ENCODE data around the gene AASDHPPT.

AASDHPPT gene

GRCh38 chr11:106105986-106106385 lies 28.5 kb downstream of the AASDHPPT start:
- no peak for DNase-seq
- H2BK12ac ChIP-seq (ENCODE audit: low read length in 2 of 2): no peak overlapping the region
- no peak overlapping the region for H3K23ac ChIP-seq (ENCODE audit: low read length in 2 of 2)
- H3K14ac ChIP-seq (ENCODE audit: low read length in 2 of 2): no peak overlapping the region
- no peak overlapping the region for H3K18ac ChIP-seq (ENCODE audit: low read depth in 1 of 2, low read length in 2 of 2)
- no peak overlapping the region for H2BK15ac ChIP-seq (ENCODE audit: low read depth, poor library complexity, severe bottlenecking)
- no peaks in the 10 kb centered on the region for H3K4me1 ChIP-seq (ENCODE audit: control insufficient read depth, insufficient read depth, low read depth, low read length)
- H2BK120ac ChIP-seq (ENCODE audit: low read depth, low read length): no peak overlapping the region
- no peak overlapping the region for H3K27ac ChIP-seq (ENCODE audit: low read length, poor library complexity, severe bottlenecking)
- no peaks in the 10 kb centered on the region for H3K36me3 ChIP-seq (ENCODE audit: control insufficient read depth in 1 of 2, insufficient read depth in 2 of 2, low read depth in 1 of 2, low read length in 2 of 2)
- H3K4me3 ChIP-seq (ENCODE audit: insufficient read depth in 1 of 2, low read depth in 1 of 2, low read length in 2 of 2): no peak overlapping the region
- H2AFZ ChIP-seq (ENCODE audit: low read depth, low read length): no peak overlapping the region
- no peak overlapping the region for H2AK5ac ChIP-seq (ENCODE audit: low read length, severe bottlenecking)
- no peak overlapping the region for H4K91ac ChIP-seq (ENCODE audit: low read length)
- H3K9me3 ChIP-seq (ENCODE audit: control insufficient read depth, low read length): no peaks in the 10 kb centered on the region
- H3K4ac ChIP-seq (ENCODE audit: low read depth in 1 of 2, low read length in 2 of 2): no peak overlapping the region
- no peaks in the 10 kb centered on the region for H3K79me1 ChIP-seq (replicated peaks; ENCODE audit: low read length, poor library complexity, severe bottlenecking)
- no peak overlapping the region for H3K9ac ChIP-seq (ENCODE audit: low read length)
- WGBS: 92% methylated on average over 6 of the region's 6 CpGs
- no peaks in the 10 kb centered on the region for H3K27me3 ChIP-seq (ENCODE audit: control insufficient read depth in 1 of 2, insufficient read depth in 1 of 2, low read length in 2 of 2)
- no peak overlapping the region for H3K4me2 ChIP-seq (ENCODE audit: low read length, poor library complexity, severe bottlenecking)
- no peak overlapping the region for H2BK5ac ChIP-seq (ENCODE audit: low read depth, low read length, poor library complexity, severe bottlenecking)
- no peak overlapping the region for H4K8ac ChIP-seq (ENCODE audit: low read length)

GRCh38 chr11:106121570-106122320 lies 44.3 kb downstream of the AASDHPPT start:
- H2BK12ac ChIP-seq (ENCODE audit: low read length in 2 of 2): no peak overlapping the region
- no peak overlapping the region for H3K27ac ChIP-seq (ENCODE audit: low read length, poor library complexity, severe bottlenecking)
- H2BK15ac ChIP-seq (ENCODE audit: low read depth, poor library complexity, severe bottlenecking): no peak overlapping the region
- H3K4me3 ChIP-seq (ENCODE audit: insufficient read depth in 1 of 2, low read depth in 1 of 2, low read length in 2 of 2): no peak overlapping the region
- peak overlapping the region; percentile 8 for H2BK5ac ChIP-seq (ENCODE audit: low read depth, low read length, poor library complexity, severe bottlenecking)
- H3K9me3 ChIP-seq (ENCODE audit: control insufficient read depth, low read length): no peaks in the 10 kb centered on the region
- H3K18ac ChIP-seq (ENCODE audit: low read depth in 1 of 2, low read length in 2 of 2): no peak overlapping the region
- H2AK5ac ChIP-seq (ENCODE audit: low read length, severe bottlenecking): no peak overlapping the region
- no peak overlapping the region for H3K4me2 ChIP-seq (ENCODE audit: low read length, poor library complexity, severe bottlenecking)
- 48% methylated on average over 4 of the region's 6 CpGs for WGBS
- no peak overlapping the region for H3K14ac ChIP-seq (ENCODE audit: low read length in 2 of 2)
- H3K4me1 ChIP-seq (ENCODE audit: control insufficient read depth, insufficient read depth, low read depth, low read length): no peaks in the 10 kb centered on the region
- no peak overlapping the region for H3K9ac ChIP-seq (ENCODE audit: low read length)
- H3K79me1 ChIP-seq (replicated peaks; ENCODE audit: low read length, poor library complexity, severe bottlenecking): no peaks in the 10 kb centered on the region
- no peak for DNase-seq
- H4K8ac ChIP-seq (ENCODE audit: low read length): no peak overlapping the region
- H2BK120ac ChIP-seq (ENCODE audit: low read depth, low read length): no peak overlapping the region
- no peak overlapping the region for H4K91ac ChIP-seq (ENCODE audit: low read length)
- no peak overlapping the region for H3K4ac ChIP-seq (ENCODE audit: low read depth in 1 of 2, low read length in 2 of 2)
- H3K23ac ChIP-seq (ENCODE audit: low read length in 2 of 2): no peak overlapping the region
- no peaks in the 10 kb centered on the region for H3K36me3 ChIP-seq (ENCODE audit: control insufficient read depth in 1 of 2, insufficient read depth in 2 of 2, low read depth in 1 of 2, low read length in 2 of 2)
- no peaks in the 10 kb centered on the region for H3K27me3 ChIP-seq (ENCODE audit: control insufficient read depth in 1 of 2, insufficient read depth in 1 of 2, low read length in 2 of 2)
- no peak overlapping the region for H2AFZ ChIP-seq (ENCODE audit: low read depth, low read length)

- Histone ChIP-seq H2AFZ (ENCODE audit: low read depth, low read length) (no peak overlapping the region), H3K14ac (ENCODE audit: low read length in 2 of 2) (no peak overlapping the region), H3K9me3 (ENCODE audit: control insufficient read depth, low read length) (no peaks in the 10 kb centered on the region), H3K18ac (ENCODE audit: low read depth in 1 of 2, low read length in 2 of 2) (no peak overlapping the region), H2BK12ac (ENCODE audit: low read length in 2 of 2) (no peak overlapping the region), H3K27me3 (ENCODE audit: control insufficient read depth in 1 of 2, insufficient read depth in 1 of 2, low read length in 2 of 2) (peaks cover 3 to 8% of the 10 kb centered on the region in 2 experiments), H3K27ac (ENCODE audit: low read length, poor library complexity, severe bottlenecking) (no peak overlapping the region), H4K91ac (ENCODE audit: low read length) (no peak overlapping the region), H3K4me2 (ENCODE audit: low read length, poor library complexity, severe bottlenecking) (no peak overlapping the region), H4K8ac (ENCODE audit: low read length) (no peak overlapping the region), H3K23ac (ENCODE audit: low read length in 2 of 2) (no peak overlapping the region), H3K4me1 (ENCODE audit: control insufficient read depth, insufficient read depth, low read depth, low read length) (peaks cover 2% of the 10 kb centered on the region), H3K36me3 (ENCODE audit: control insufficient read depth in 1 of 2, insufficient read depth in 2 of 2, low read depth in 1 of 2, low read length in 2 of 2) (no peaks in the 10 kb centered on the region), H3K9ac (ENCODE audit: low read length) (no peak overlapping the region), H2BK120ac (ENCODE audit: low read depth, low read length) (no peak overlapping the region), H3K79me1 (replicated peaks; ENCODE audit: low read length, poor library complexity, severe bottlenecking) (no peaks in the 10 kb centered on the region), H2BK5ac (ENCODE audit: low read depth, low read length, poor library complexity, severe bottlenecking) (no peak overlapping the region), H2BK15ac (ENCODE audit: low read depth, poor library complexity, severe bottlenecking) (no peak overlapping the region), H3K4me3 (ENCODE audit: insufficient read depth in 1 of 2, low read depth in 1 of 2, low read length in 2 of 2) (no peak overlapping the region), H2AK5ac (ENCODE audit: low read length, severe bottlenecking) (no peak overlapping the region), H3K4ac (ENCODE audit: low read depth in 1 of 2, low read length in 2 of 2) (no peak overlapping the region)
- no peak for DNase-seq
- no CpG with 5 or more reads among the region's 3 CpGs for whole genome bisulfite sequencing
Observed at GRCh38 chr11:106127604-106128003, 50.1 kb downstream of the AASDHPPT start.

DNA sequence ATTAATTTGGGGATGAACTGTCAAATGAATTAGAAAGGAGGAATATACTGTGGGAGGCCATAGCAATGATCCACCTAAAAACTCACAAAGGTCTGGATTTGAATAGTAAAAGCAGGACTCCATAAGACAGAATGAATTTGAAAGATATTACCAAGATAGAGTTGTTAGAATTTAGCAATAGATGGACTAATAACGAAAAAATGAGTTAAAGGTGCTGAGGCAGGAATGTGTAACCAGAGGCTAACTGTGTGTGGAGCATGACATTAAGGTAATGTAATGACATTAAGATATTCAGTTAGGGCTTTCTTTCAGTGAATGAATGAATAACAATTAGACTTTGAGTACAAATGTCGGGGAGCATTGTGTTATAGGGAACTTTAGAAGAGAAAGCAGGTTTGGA lies 51.3 kb downstream of the AASDHPPT start:
- Histone ChIP-seq H3K79me1 (replicated peaks; ENCODE audit: low read length, poor library complexity, severe bottlenecking) (no peaks in the 10 kb centered on the region), H2BK12ac (ENCODE audit: low read length in 2 of 2) (no peak overlapping the region), H4K91ac (ENCODE audit: low read length) (no peak overlapping the region), H3K9ac (ENCODE audit: low read length) (no peak overlapping the region), H3K4me3 (ENCODE audit: insufficient read depth in 1 of 2, low read depth in 1 of 2, low read length in 2 of 2) (no peak overlapping the region), H3K4ac (ENCODE audit: low read depth in 1 of 2, low read length in 2 of 2) (no peak overlapping the region), H3K27me3 (ENCODE audit: control insufficient read depth in 1 of 2, insufficient read depth in 1 of 2, low read length in 2 of 2) (peaks cover 3 to 8% of the 10 kb centered on the region in 2 experiments), H2BK120ac (ENCODE audit: low read depth, low read length) (no peak overlapping the region), H2AFZ (ENCODE audit: low read depth, low read length) (no peak overlapping the region), H2BK5ac (ENCODE audit: low read depth, low read length, poor library complexity, severe bottlenecking) (no peak overlapping the region), H2AK5ac (ENCODE audit: low read length, severe bottlenecking) (no peak overlapping the region), H3K9me3 (ENCODE audit: control insufficient read depth, low read length) (no peaks in the 10 kb centered on the region), H2BK15ac (ENCODE audit: low read depth, poor library complexity, severe bottlenecking) (no peak overlapping the region), H3K36me3 (ENCODE audit: control insufficient read depth in 1 of 2, insufficient read depth in 2 of 2, low read depth in 1 of 2, low read length in 2 of 2) (no peaks in the 10 kb centered on the region), H3K27ac (ENCODE audit: low read length, poor library complexity, severe bottlenecking) (no peak overlapping the region), H3K14ac (ENCODE audit: low read length in 2 of 2) (no peak overlapping the region), H3K23ac (ENCODE audit: low read length in 2 of 2) (no peak overlapping the region), H3K18ac (ENCODE audit: low read depth in 1 of 2, low read length in 2 of 2) (no peak overlapping the region), H3K4me2 (ENCODE audit: low read length, poor library complexity, severe bottlenecking) (no peak overlapping the region), H4K8ac (ENCODE audit: low read length) (no peak overlapping the region), H3K4me1 (ENCODE audit: control insufficient read depth, insufficient read depth, low read depth, low read length) (peaks cover 2% of the 10 kb centered on the region)
- WGBS: 82% methylated on average over 2 of the region's 2 CpGs
- no peak for DNase-seq

All from mesenchymal stem cell (in vitro differentiated cells and primary cell).